SK-N-MC (cell line): ENCODE results near the gene WDR3.

Experiments used
- EZH2 ChIP-seq: fragments of 200-600 bp; sonication (generic); IDR thresholded peaks from one replicate; pipeline ENCODE4 v1.6.1; 2017; ENCODE audit warnings: antibody characterized with exemption
- POLR2AphosphoS5 ChIP-seq: IDR thresholded peaks from 2 replicates; pipeline ENCODE4 v1.6.1; 2012; ENCODE audit warnings: mild to moderate bottlenecking, low read depth, low read length, borderline replicate concordance

GRCh38 chr1:117919376-117919775, 10.2 kb upstream of the WDR3 start:
- TF ChIP-seq EZH2 (no peak), POLR2AphosphoS5 (no peak)
